ENCODE results near the gene ZFYVE9.

GRCh38 chr1:52259886-52260285 is 118.0 kb downstream of the ZFYVE9 start:
- TF ChIP-seq CEBPB (IDR thresholded peaks at IDR 0.05; ENCODE audit: borderline replicate concordance in 1 of 2, low read depth in 2 of 2, low read length in 2 of 2) (no peak), BRCA1 (IDR thresholded peaks at IDR 0.05; ENCODE audit: low read depth, low read length) (no peak), POLR2AphosphoS2 (IDR thresholded peaks at IDR 0.05; ENCODE audit: low read depth, low read length) (no peak), RELB (IDR thresholded peaks at IDR 0.05; ENCODE audit: low read depth) (no peak), ZBTB33 (IDR thresholded peaks at IDR 0.05) (no peak), YY1 (IDR thresholded peaks at IDR 0.05; ENCODE audit: low read depth, low read length) (no peak), ZBTB11 (CRISPR knock-in tag; IDR thresholded peaks at IDR 0.05) (no peak), IKZF1 (conservative IDR thresholded peaks at IDR 0.05) (no peak), E2F4 (IDR thresholded peaks at IDR 0.05; ENCODE audit: low read depth, low read length) (no peak), CTCF (IDR thresholded peaks at IDR 0.05 in 2 of 3, conservative IDR thresholded peaks at IDR 0.05 in 1 of 3; ENCODE audit: control insufficient read depth in 2 of 3, extremely low read depth in 1 of 3, insufficient read depth in 1 of 3, low read depth in 3 of 3, low read length in 3 of 3) (no peak), CREB1 (IDR thresholded peaks at IDR 0.05; ENCODE audit: low read depth) (no peak)

Data from GM12878 (cell line).